ENCODE results near the gene PRC1.
"Not testable (repeated sequence)": the region's sequence is repeated elsewhere in the genome, so short reads cannot be mapped to it uniquely, and the experiment has no call there.

PRC1 gene, protein sequence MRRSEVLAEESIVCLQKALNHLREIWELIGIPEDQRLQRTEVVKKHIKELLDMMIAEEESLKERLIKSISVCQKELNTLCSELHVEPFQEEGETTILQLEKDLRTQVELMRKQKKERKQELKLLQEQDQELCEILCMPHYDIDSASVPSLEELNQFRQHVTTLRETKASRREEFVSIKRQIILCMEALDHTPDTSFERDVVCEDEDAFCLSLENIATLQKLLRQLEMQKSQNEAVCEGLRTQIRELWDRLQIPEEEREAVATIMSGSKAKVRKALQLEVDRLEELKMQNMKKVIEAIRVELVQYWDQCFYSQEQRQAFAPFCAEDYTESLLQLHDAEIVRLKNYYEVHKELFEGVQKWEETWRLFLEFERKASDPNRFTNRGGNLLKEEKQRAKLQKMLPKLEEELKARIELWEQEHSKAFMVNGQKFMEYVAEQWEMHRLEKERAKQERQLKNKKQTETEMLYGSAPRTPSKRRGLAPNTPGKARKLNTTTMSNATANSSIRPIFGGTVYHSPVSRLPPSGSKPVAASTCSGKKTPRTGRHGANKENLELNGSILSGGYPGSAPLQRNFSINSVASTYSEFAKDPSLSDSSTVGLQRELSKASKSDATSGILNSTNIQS

GRCh38 chr15:90994417-90995311 lies at the start of gene PRC1:
TSS of gene PRC1 (minus strand) at chr15:90994535. CDS start at chr15:90994417, 118 bp downstream.
- DNase-seq = peak; percentile 99

DNA sequence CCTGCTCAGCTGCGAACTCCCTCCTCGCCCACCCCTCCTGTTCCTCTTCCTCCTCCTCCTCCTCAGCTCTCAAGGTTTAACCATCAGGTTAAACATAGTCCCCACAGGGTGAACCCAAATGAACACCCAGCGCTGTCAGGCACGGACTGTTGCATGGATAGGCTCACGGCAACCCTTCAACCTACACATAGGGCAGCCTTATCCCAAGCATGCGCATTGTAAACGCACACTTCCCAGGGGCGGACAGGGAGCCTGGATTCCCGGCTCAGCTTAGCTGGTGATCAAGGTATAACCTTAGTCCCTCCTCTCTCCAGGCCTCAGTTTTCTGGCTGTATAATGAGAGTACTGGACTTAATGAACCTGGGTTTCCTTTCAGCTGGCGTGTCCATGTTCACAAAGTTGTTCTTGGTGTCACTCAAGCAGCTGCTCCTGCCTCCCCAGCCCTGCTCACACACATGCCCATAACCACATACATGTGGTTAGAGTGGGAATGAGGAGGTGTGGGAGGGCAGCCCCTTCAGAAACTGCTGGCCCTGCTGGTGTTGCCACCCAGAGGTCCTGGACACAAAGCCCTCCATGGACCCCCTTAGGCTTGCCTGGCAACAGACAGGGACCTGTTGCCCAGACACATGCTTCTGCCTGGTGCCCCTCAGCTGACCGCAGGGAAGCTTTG lies 49.0 kb upstream of the PRC1 start:
- DNase-seq = no peak

DNA sequence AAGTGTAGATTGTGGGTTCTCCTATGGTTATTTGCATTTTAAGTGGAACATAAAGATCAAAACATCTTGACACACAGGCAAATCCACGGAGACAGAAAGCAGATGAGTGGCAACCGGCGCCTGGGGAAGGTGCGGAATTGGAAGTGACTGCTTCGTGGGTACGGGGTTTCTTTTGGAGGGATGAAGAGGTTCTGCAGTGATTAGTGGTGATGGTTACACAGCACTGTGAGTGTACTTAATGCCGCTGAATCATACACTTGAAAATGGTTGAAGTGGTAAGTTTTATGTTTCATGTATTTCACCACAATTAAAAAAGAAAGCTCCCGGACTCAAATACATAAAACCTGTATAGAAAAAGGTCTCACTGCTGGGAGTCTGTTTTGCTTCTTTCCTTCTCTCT lies 46.5 kb upstream of the PRC1 start:
- DNase-seq = no peak

DNA sequence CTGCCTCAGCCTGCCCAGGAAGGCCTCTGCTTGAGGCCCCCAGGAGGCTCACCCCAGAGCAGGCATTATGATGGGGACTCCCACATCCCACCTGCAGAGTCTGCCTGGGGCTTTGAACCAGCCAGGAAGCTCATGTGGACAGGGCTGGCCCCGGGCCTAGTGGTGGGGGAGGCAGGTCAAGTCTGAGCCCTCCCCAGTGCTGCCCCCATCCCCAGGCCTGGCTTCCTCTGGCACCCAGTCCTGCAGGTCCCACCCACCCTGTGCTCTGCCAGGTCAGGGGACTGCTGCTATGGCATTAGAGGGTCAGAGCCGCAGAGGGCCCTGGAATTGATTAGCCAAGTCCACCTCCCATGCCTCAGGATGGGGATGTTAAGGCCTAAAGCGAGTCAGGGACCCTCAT lies 45.7 kb upstream of the PRC1 start:
- no peak for DNase-seq

DNA sequence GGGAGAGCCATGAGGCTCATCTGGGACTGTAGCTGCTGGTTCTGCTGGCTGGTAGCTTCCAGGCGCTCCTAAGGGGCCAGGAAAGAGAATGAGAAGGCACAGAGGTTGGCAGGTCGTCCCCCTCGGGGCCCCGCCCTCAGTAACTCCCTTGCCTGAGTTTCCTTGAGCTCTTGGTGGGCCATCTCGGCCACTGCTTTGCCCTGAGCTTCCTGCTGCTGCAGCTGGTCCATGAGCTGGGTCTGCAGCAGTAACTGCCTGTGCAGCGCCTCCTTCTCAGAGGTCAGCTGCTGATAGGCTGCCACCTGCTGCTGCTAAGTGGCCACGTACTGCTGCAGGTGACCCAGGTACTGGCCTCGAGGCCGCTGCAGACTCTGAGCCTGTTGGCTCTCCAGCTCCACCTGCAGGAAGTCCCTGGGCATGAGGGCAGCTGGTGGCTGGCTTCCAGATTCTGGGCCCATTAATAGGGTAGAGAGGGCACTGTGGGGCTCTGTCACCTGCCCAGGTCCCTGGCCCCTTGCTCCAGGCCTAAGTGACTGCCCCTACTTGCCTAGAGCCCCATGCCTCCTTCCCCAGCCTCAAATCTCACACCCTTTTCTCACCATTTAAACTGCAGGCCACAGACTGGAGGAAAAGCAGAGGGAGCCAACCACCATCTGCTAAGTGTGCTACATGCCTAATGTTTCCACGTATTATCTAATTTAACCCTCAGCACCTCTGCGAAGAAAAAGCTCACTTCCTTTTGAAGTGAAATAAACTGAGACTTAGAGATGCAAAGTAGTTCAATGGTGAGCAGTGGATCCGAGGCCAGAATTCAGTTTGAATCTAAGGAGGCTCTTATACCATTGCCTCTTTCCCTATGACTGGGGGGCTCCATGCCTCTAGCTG lies 38.8 kb upstream of the PRC1 start:
- peak; percentile 62 for DNase-seq

DNA sequence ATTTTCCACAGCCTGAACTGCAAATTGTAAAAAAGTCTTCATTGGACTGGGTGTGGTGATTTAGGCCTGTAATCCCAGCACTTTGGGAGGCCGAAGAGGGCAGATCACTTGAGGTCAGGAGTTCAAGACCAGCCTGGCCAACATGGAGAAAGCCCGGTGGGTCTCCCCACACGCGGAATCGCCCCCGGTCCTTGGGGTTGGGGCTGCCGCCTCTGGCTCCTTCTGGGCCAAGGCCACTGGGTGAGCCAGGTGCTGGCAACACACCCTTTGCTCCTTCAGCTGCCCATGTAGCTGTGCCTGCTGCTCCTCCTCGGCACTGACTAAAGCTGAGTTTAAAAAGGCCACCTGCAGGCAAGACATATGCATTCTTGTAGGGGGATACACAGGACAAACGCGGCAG lies 37.5 kb upstream of the PRC1 start:
- no peak for DNase-seq

DNA sequence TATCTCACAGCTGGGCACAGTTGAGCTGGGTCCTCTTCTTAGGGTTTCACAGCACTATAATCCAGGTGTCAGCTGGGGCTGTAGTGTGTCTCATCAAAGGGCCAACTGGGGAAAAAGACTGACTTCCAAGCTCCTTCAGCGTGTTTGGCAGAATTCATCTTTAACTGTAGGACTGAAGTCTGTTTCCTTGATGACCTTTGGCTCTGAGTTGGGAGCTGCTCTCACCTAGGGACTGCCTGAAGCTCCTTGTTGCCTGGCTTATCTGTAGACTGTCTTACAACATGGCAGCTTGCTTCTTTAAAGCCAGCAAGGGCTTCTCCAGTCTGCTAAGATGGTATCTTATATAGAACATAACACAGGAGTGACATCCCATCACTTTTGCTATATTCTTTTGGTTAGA lies 33.3 kb upstream of the PRC1 start:
- DNase-seq = no peak

DNA sequence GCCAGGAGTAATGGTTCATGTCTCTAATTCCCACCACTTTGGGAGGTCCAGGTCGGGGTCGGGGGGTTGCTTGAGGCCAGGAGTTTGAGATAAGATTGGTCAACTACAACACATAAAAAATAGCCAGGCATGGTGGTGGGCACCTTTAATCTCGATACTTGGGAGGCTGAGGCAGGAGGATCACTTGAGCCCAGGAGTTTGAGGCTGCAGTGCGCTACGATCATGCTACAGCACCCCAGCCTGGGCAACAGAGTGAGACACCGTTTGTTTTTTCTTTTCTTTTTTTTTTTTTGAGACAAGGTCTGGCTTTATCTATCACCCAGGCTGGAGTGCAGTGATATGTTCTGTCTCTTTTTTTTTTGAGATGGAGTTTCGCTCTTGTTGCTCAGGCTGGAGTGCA lies 29.4 kb upstream of the PRC1 start:
- DNase-seq = no peak

DNA sequence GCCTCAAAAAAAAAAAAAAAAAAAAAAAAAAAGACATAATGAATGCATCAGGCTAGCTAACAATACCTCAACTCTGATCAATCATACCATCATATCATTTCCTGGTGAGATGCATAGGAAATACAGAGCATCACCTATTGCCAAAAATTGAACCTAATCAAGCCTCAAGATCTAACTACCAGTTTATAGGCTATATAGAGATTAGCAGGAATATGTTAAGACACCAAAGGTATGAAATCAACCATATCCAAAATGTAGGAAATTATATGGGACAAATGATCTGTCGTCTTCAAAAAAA lies 28.4 kb upstream of the PRC1 start:
- DNase-seq = no peak

DNA sequence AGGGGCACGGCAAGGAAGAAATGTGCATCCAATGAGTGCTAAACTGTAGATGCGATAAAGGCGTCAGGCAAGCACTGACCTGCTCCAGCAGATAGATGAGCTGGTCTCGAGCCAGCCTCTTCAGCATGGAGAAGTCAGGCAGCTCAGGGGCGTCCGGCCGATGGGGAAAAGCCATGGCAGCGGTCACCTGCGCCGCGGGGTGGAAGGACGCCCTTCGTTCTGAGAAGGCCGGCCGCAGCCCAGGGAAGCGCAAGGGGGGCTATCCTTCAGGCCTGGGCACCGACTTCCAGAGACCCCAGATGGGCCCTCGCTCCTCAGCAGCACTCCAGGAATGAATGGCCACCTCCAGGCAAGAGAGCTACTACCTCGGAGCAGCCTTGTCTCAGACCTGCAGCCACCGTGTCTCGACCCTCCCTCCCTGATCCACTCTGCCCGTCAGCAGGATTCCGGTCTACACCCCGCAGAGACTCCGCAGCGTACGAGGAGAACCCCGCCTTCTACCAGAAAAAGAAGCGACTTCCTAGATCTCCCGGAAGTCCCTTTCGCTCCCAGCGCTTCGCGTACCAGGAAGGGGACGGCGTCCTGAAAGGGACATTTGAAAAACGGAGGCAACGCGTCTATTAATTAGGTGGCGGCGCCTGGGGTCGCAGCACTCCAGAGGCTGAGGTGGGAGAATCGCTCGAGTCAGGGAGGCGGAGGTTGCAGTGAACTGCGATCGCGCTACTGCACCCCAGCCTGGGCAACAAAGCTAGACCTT lies 27.9 kb upstream of the PRC1 start, which contains the start of gene VPS33B:
TSS of gene VPS33B (minus strand) at position 520 of the 757 bp plus-strand sequence. CDS start at position 175, 345 bp downstream.
- peak; percentile 91 for DNase-seq

GRCh38 chr15:91021516-91022074 lies 27.3 kb upstream of the PRC1 start:
- peak; percentile 2 for DNase-seq

DNA sequence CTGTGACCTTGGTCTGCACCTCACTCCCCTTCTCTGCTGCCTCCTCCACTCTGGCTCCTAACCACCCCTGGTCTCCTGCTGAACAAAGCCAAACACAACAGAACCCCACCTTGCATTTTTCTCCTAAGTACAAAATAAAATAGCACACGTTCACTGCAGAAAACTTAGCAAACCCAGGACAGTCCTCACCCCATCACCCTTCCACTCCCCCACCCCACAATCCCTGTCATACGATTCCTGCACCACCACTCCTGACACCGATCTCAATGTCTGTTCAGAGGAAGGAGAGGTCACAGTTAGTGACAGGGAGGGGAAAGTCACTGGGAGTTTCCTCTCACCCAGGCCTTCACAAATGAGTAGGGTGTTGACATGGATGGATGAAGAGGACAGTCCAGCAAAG lies 23.8 kb upstream of the PRC1 start:
- DNase-seq = no peak

DNA sequence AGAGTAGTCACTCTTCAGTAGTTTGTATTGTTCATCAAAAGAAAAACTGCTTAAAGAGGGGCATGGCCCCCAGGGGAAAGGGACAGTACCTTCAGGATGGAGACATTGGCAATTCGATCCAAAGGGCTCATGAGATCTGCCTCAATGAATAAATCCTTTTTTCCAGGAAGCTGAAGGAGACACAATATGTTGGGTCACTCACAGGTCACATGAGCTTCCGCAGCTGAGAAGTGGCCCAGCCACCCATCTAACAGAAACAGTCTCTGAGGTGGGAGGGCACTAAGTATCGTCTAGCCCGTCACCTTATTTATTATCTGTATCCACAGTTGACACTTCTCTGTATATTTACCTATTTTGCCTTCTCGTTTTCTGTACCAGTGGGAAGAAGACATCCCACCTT lies 23.4 kb upstream of the PRC1 start:
- DNase-seq = no peak

GRCh38 chr15:91013701-91014100 lies 19.4 kb upstream of the PRC1 start:
- DNase-seq = not testable (repeated sequence)

GRCh38 chr15:91007266-91007665 lies 12.9 kb upstream of the PRC1 start:
- DNase-seq = no peak

DNA sequence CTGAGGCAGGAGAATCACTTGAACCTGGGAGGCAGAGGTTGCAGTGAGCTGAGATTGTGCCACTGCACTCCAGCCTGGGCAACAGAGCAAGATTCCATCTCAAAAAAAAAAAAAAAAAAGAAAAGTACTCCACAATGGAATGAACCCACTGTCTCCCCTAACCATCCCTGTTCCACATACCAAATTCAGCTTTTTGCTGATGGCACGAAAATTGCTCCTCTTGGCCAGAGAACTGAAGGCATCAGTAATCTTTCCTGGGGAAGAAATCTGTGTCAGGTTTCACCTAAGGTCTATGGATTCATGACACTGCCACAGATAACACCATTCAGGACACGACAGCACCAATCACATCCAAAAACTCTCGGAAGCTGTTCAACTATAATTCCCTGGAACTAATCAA lies 6.9 kb upstream of the PRC1 start:
- DNase-seq = no peak

DNA sequence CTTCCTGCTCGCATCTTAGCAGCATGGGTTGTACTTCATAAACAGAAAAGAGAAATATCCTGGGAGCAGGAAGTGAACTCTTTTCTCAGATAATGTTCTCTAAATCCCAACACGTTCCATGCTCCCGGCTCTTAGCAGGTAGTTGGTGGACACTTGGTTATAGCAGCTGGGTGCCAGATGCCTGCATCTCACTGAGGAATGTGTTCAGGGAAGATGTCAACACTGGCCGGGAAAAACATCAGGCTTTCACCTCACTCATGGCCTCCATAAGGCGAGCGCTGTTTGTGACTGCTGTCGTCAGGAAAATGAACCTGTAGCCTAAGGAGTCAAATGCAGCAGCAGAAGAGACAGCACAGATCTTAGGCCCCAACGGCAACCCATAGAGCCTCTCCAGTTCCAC lies 4.4 kb upstream of the PRC1 start:
- no peak for DNase-seq

DNA sequence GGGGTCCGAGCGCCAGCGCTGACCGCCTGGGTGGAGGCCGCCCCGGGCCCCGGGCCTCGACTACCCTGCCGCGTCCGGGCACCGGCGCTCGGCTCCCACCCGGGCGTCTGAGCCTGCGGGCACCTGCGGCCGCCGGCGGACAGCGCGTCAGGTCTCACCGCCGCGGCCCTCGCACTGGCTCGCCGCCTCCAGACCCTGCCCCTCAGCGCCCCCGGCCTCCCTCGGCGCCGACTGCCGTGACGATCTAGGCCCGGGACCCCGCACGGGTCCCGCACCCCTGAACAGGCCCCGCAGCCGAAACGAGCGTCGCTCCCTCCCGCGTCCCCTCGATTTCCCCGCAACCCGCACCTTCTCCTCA lies 297 bp downstream of the PRC1 start:
- DNase-seq = no peak

DNA sequence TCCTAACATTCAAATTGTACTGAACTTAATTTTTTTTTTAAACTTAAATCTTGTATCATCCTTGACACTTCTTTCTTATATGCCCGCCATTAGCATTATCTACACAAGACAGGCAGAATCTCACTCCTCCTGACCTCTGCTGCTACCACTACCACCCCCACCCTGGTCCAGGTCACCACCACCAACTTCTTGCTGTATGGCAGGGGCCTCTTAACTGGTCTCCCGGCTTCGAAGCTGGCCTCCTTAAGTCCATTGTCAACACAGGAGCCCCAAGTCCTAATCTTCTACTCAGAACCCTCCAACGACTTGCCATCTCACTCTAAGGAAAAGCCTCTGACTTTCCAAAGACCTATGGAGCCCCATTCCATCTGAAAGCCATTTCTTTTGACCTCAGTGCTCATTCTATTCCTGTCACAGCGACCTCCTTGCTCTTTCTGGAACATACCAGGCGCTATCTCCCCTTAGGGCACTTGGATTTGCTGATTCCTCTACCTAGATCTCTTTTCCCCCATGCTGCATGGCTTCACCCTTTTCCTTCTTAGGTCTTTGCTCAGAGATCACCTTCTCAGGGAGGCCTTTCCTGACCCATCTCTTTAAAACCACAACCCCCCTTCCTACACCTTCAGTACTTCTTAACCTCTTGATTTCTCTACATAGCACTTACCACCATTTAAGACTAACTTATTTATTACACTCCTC lies 2.6 kb downstream of the PRC1 start:
- no peak for DNase-seq

- no peak for DNase-seq
Measured at GRCh38 chr15:90990446-90990845, 3.9 kb downstream of the PRC1 start.
